Testis (tissue), 3 donors: ENCODE results near the gene CNKSR3. TPM values are rescaled to one million over a fixed set of nuclear protein-coding genes. Genes with fewer than 3 reads are reported as not detected.

ENCODE experiments used
- DNase-seq: peaks from one replicate; pipeline ENCODE4 v3.0.0-alpha.2; 2019
- H3K27ac ChIP-seq, 2 donors: fragments of 200-600 bp; sonication (generic); one replicate each; pipeline ENCODE4 v1.5.1; 2019
- H3K27me3 ChIP-seq: fragments of 200-600 bp; sonication (generic); one replicate; pipeline ENCODE4 v1.5.1; 2019
- H3K36me3 ChIP-seq: fragments of 200-600 bp; sonication (generic); one replicate; pipeline ENCODE4 v1.5.1; 2017; ENCODE audit warnings: low read depth; ENCODE audit errors: missing control alignments
- H3K4me1 ChIP-seq: fragments of 200-600 bp; sonication (generic); one replicate; pipeline ENCODE4 v1.5.1; 2019
- H3K4me3 ChIP-seq, 2 donors: fragments of 200-600 bp; sonication (generic); one replicate each; pipeline ENCODE4 v1.5.1; 2017 to 2019
- H3K9me3 ChIP-seq: fragments of 200-600 bp; sonication (generic); one replicate; pipeline ENCODE4 v1.5.1; 2017
- POLR2A ChIP-seq: fragments of 450-650 bp; IDR thresholded peaks from one replicate; pipeline ENCODE4 v1.6.1; 2017; ENCODE audit warnings: antibody characterized with exemption, mild to moderate bottlenecking, moderate library complexity
- WGBS, 2 donors: methylation state at CpG; one replicate each; pipeline ENCODE4 v1.1.5; 2018; 5-methylcytosine and 5-hydroxymethylcytosine counted together
- intact Hi-C: fragments of 100-400 bp; cut with DNase I; formaldehyde crosslinking; loops from one replicate; pipeline ENCODE4 v1.15.1; 2023; ENCODE audit warnings: low total_unique reads
- polyA plus RNA-seq: library from polyadenylated mRNA; stranded (reverse); fragments of 350-450 nt; fragmentation: Illumina TruSeq; extraction: RNeasy Lipid Tissue Mini Kit (QIAGEN cat#74804); gene quantifications from one replicate; pipeline ENCODE4 v1.2.3, GENCODE V29; 2014; ENCODE audit warnings: low read depth, low replicate concordance; ENCODE audit not compliant: insufficient read depth
- total RNA-seq, 2 donors: library from RNA; depleted of rRNA; stranded (reverse); fragments of >200 nt; gene quantifications; one replicate each; pipeline ENCODE4 v1.2.3, GENCODE V29; 2016
- TF ChIP-seq, protein P1 (sequence below), 3 experiments: fragments of 450-650 bp in 2 of 3; fragments of 200-600 bp in 1 of 3; sonication (generic) in 1 of 3; IDR thresholded peaks; one replicate each; pipeline ENCODE4 v1.5.1; 2016 to 2019; ENCODE audit warnings: antibody characterized with exemption in 3 of 3, mild to moderate bottlenecking in 2 of 3, moderate library complexity in 1 of 3

Gene CNKSR3
- total and polyA plus RNA-seq, 3 donors from 2014 or later, result 26.0 to 28.7 (median 26.0) TPM

GRCh38 chr6:154506108-154506507 is 4.4 kb downstream of the CNKSR3 start:
- intact Hi-C loops, result no loop called here
- Histone ChIP-seq H3K9me3 (no peaks in the 10 kb centered on the region), H3K27me3 (no peaks in the 10 kb centered on the region), H3K27ac (no peak overlapping the region), H3K4me1 (peaks cover 10% of the 10 kb centered on the region), H3K36me3 (no peaks in the 10 kb centered on the region), H3K4me3 (no peak overlapping the region)
- DNase-seq, result no peak
- TF ChIP-seq, protein P1, sequence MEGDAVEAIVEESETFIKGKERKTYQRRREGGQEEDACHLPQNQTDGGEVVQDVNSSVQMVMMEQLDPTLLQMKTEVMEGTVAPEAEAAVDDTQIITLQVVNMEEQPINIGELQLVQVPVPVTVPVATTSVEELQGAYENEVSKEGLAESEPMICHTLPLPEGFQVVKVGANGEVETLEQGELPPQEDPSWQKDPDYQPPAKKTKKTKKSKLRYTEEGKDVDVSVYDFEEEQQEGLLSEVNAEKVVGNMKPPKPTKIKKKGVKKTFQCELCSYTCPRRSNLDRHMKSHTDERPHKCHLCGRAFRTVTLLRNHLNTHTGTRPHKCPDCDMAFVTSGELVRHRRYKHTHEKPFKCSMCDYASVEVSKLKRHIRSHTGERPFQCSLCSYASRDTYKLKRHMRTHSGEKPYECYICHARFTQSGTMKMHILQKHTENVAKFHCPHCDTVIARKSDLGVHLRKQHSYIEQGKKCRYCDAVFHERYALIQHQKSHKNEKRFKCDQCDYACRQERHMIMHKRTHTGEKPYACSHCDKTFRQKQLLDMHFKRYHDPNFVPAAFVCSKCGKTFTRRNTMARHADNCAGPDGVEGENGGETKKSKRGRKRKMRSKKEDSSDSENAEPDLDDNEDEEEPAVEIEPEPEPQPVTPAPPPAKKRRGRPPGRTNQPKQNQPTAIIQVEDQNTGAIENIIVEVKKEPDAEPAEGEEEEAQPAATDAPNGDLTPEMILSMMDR (IDR thresholded peaks at IDR 0.05), result no peak
- no peak for TF ChIP-seq POLR2A

GRCh38 chr6:154504865-154505449 is 5.5 kb downstream of the CNKSR3 start:
- H3K36me3 ChIP-seq, result no peaks in the 10 kb centered on the region
- H3K27ac ChIP-seq, result no peak overlapping the region
- TF ChIP-seq, protein P1 (IDR thresholded peaks at IDR 0.05), result no peak
- no peak for TF ChIP-seq POLR2A
- 86 to 88% methylated on average over 5 of the region's 5 CpGs for WGBS, 2 donors
- H3K4me3 ChIP-seq, result no peak overlapping the region
- H3K4me1 ChIP-seq, result peaks cover 10% of the 10 kb centered on the region
- H3K27me3 ChIP-seq, result no peaks in the 10 kb centered on the region
- DNase-seq, result no peak
- H3K9me3 ChIP-seq, result no peaks in the 10 kb centered on the region
- intact Hi-C loops, result no loop called here

GRCh38 chr6:154504102-154504501 is 6.4 kb downstream of the CNKSR3 start:
- H3K27me3 ChIP-seq, result no peaks in the 10 kb centered on the region
- intact Hi-C loops, result no loop called here
- no peak for DNase-seq
- no peaks in the 10 kb centered on the region for H3K9me3 ChIP-seq
- WGBS, 2 donors, result 61 to 74% methylated on average over 4 of the region's 4 CpGs
- no peak overlapping the region for H3K4me3 ChIP-seq
- H3K27ac ChIP-seq, result no peak overlapping the region
- H3K4me1 ChIP-seq, result peaks cover 10% of the 10 kb centered on the region
- TF ChIP-seq, protein P1 (IDR thresholded peaks at IDR 0.05), result no peak
- TF ChIP-seq POLR2A, result no peak
- H3K36me3 ChIP-seq, result no peaks in the 10 kb centered on the region

- no peak overlapping the region for H3K27ac ChIP-seq
- DNase-seq, result no peak
- TF ChIP-seq, protein P1 (IDR thresholded peaks at IDR 0.05), result no peak
- TF ChIP-seq POLR2A, result no peak
- intact Hi-C loops, result no loop called here
- no peaks in the 10 kb centered on the region for H3K9me3 ChIP-seq
- H3K36me3 ChIP-seq, result no peaks in the 10 kb centered on the region
- H3K27me3 ChIP-seq, result no peaks in the 10 kb centered on the region
- H3K4me1 ChIP-seq, result peaks cover 9% of the 10 kb centered on the region
- WGBS, 2 donors, result 55 to 83% methylated on average over 5 of the region's 5 CpGs
- H3K4me3 ChIP-seq, result no peak overlapping the region
Observed at GRCh38 chr6:154503658-154504057, 6.8 kb downstream of the CNKSR3 start.

- no peak overlapping the region for H3K4me3 ChIP-seq
- H3K4me1 ChIP-seq, result peaks cover 3% of the 10 kb centered on the region
- no peaks in the 10 kb centered on the region for H3K9me3 ChIP-seq
- intact Hi-C loops, result no loop called here
- WGBS, 2 donors, result 87 to 94% methylated on average over 7 of the region's 7 CpGs
- TF ChIP-seq POLR2A, result no peak
- TF ChIP-seq, protein P1 (IDR thresholded peaks at IDR 0.05), result no peak
- H3K27ac ChIP-seq, result no peak overlapping the region
- H3K27me3 ChIP-seq, result no peaks in the 10 kb centered on the region
- H3K36me3 ChIP-seq, result no peaks in the 10 kb centered on the region
- no peak for DNase-seq
Observed at GRCh38 chr6:154502553-154502952, 7.9 kb downstream of the CNKSR3 start.
